KMS-11 (cell line): Measurements from ENCODE around the gene SSBP2.
"Not testable (repeated sequence)": the region's sequence is repeated elsewhere in the genome, so short reads cannot be mapped to it uniquely, and the experiment has no call there.

Experiments used
- H2AFZ ChIP-seq: fragments of 200-600 bp; sonication (generic); 2 replicates; pipeline ENCODE4 v1.6.1; 2016; ENCODE audit warnings: antibody characterized with exemption, mixed run types, low read depth
- H3K27ac ChIP-seq: fragments of 200-600 bp; sonication (generic); 2 replicates; pipeline ENCODE4 v1.6.1; 2016; ENCODE audit warnings: mild to moderate bottlenecking, mixed run types
- H3K27me3 ChIP-seq: fragments of 200-600 bp; sonication (generic); 2 replicates; pipeline ENCODE4 v1.6.1; 2017; ENCODE audit warnings: mild to moderate bottlenecking, low read depth, mixed run types, moderate library complexity; ENCODE audit not compliant: insufficient read depth
- H3K36me3 ChIP-seq: fragments of 200-600 bp; sonication (generic); 2 replicates; pipeline ENCODE4 v1.6.1; 2017; ENCODE audit warnings: mild to moderate bottlenecking, mixed run types; ENCODE audit not compliant: insufficient read depth
- H3K4me1 ChIP-seq: fragments of 200-600 bp; sonication (generic); 2 replicates; pipeline ENCODE4 v1.6.1; 2016; ENCODE audit warnings: mild to moderate bottlenecking, low read depth, mixed run types; ENCODE audit not compliant: poor library complexity, severe bottlenecking
- H3K4me2 ChIP-seq: fragments of 200-600 bp; sonication (generic); 2 replicates; pipeline ENCODE4 v1.7.0; 2016; ENCODE audit warnings: mild to moderate bottlenecking, mixed run types
- H3K4me3 ChIP-seq: fragments of 200-600 bp; sonication (generic); IDR thresholded peaks from 2 replicates; pipeline ENCODE4 v1.6.1; 2017; ENCODE audit warnings: low read depth, low read length, mixed read lengths; ENCODE audit not compliant: insufficient read depth
- H3K79me2 ChIP-seq: fragments of 200-600 bp; sonication (generic); 2 replicates; pipeline ENCODE4 v1.6.1; 2016; ENCODE audit warnings: low read depth, mixed run types; ENCODE audit not compliant: insufficient read depth
- H3K9ac ChIP-seq: fragments of 200-600 bp; sonication (generic); 2 replicates; pipeline ENCODE4 v1.6.1; 2016; ENCODE audit warnings: mild to moderate bottlenecking, mixed run types
- H4K20me1 ChIP-seq: fragments of 200-600 bp; sonication (generic); 2 replicates; pipeline ENCODE4 v1.6.1; 2016; ENCODE audit warnings: mild to moderate bottlenecking, mixed run types; ENCODE audit not compliant: insufficient read depth
- CTCF ChIP-seq: fragments of 200-600 bp; sonication (generic); conservative IDR thresholded peaks from 2 replicates; pipeline ENCODE4 v1.6.1; 2017; ENCODE audit warnings: low read depth, mild to moderate bottlenecking, antibody characterized with exemption, low read length, moderate library complexity, mixed read lengths

Gene SSBP2

GRCh38 chr5:81631621-81632020 is 119.3 kb downstream of the SSBP2 start:
- peak overlapping the region; percentile 51 for H3K9ac ChIP-seq
- no peaks in the 10 kb centered on the region for H3K36me3 ChIP-seq
- H4K20me1 ChIP-seq: no peaks in the 10 kb centered on the region
- peaks cover 96% of the 10 kb centered on the region for H3K4me1 ChIP-seq
- no peak overlapping the region for H3K4me3 ChIP-seq
- peak overlapping the region; percentile 75 for H3K4me2 ChIP-seq
- H3K27ac ChIP-seq: peak overlapping the region; percentile 85
- no peak for TF ChIP-seq CTCF
- peaks cover 33% of the 10 kb centered on the region for H3K79me2 ChIP-seq
- no peak overlapping the region for H2AFZ ChIP-seq
- no peaks in the 10 kb centered on the region for H3K27me3 ChIP-seq

GRCh38 chr5:81631124-81631523 is 119.8 kb downstream of the SSBP2 start:
- H3K79me2 ChIP-seq: peaks cover 32% of the 10 kb centered on the region
- H2AFZ ChIP-seq: no peak overlapping the region
- H3K36me3 ChIP-seq: no peaks in the 10 kb centered on the region
- H3K4me1 ChIP-seq: peaks cover 94% of the 10 kb centered on the region
- H3K4me3 ChIP-seq: no peak overlapping the region
- H3K27me3 ChIP-seq: no peaks in the 10 kb centered on the region
- peak overlapping the region; percentile 75 for H3K4me2 ChIP-seq
- no peaks in the 10 kb centered on the region for H4K20me1 ChIP-seq
- no peak for TF ChIP-seq CTCF
- peak overlapping the region; percentile 51 for H3K9ac ChIP-seq
- H3K27ac ChIP-seq: peak overlapping the region; percentile 85

- peak overlapping the region; percentile 85 for H3K27ac ChIP-seq
- peaks cover 32% of the 10 kb centered on the region for H3K79me2 ChIP-seq
- TF ChIP-seq CTCF: no peak
- no peaks in the 10 kb centered on the region for H3K36me3 ChIP-seq
- H3K4me3 ChIP-seq: no peak overlapping the region
- H3K9ac ChIP-seq: peak overlapping the region; percentile 14; the same call in 1 of the 2 replicates
- peak overlapping the region; percentile 75 for H3K4me2 ChIP-seq
- no peaks in the 10 kb centered on the region for H4K20me1 ChIP-seq
- no peak overlapping the region for H2AFZ ChIP-seq
- H3K27me3 ChIP-seq: no peaks in the 10 kb centered on the region
- H3K4me1 ChIP-seq: peaks cover 91% of the 10 kb centered on the region
Observed at GRCh38 chr5:81630684-81631083, 120.2 kb downstream of the SSBP2 start.

- H3K4me1 ChIP-seq: peaks cover 87% of the 10 kb centered on the region
- H3K79me2 ChIP-seq: peaks cover 35% of the 10 kb centered on the region
- H3K27ac ChIP-seq: peak overlapping the region; percentile 85
- H3K27me3 ChIP-seq: no peaks in the 10 kb centered on the region
- no peaks in the 10 kb centered on the region for H3K36me3 ChIP-seq
- no peaks in the 10 kb centered on the region for H4K20me1 ChIP-seq
- H3K4me2 ChIP-seq: peak overlapping the region; percentile 75
- H3K9ac ChIP-seq: peak overlapping the region; percentile 14; the same call in 1 of the 2 replicates
- no peak for TF ChIP-seq CTCF
- H3K4me3 ChIP-seq: no peak overlapping the region
- H2AFZ ChIP-seq: no peak overlapping the region
Observed at GRCh38 chr5:81629986-81630385, 120.9 kb downstream of the SSBP2 start.

GRCh38 chr5:81628061-81628460 is 122.8 kb downstream of the SSBP2 start:
- H4K20me1 ChIP-seq, H3K27ac ChIP-seq, H3K36me3 ChIP-seq, H3K27me3 ChIP-seq, H2AFZ ChIP-seq, H3K9ac ChIP-seq, H3K4me3 ChIP-seq: not testable (repeated sequence)
- Histone ChIP-seq H3K4me1 (peaks cover 68% of the 10 kb centered on the region), H3K4me2 (peak overlapping the region; percentile 18; the same call in 1 of the 2 replicates), H3K79me2 (peaks cover 37% of the 10 kb centered on the region)
